Sigmoid colon (tissue), 4 donors: ENCODE measurements around the gene UBL4A.

Source experiments
- CTCF ChIP-seq, 4 experiments: fragments of 450-650 bp in 3 of 4; fragments of 200-600 bp in 1 of 4; IDR thresholded peaks; one replicate each; pipeline ENCODE4 v1.5.1; 2016 to 2019; ENCODE audit warnings: antibody characterized with exemption in 4 of 4, mild to moderate bottlenecking in 3 of 4, moderate library complexity in 2 of 4
- EP300 ChIP-seq, 4 donors: sonication (generic); formaldehyde crosslinking; IDR thresholded peaks; one replicate each; pipeline ENCODE4 v1.6.1; 2017; ENCODE audit warnings: antibody characterized with exemption in 4 of 4
- POLR2A ChIP-seq, 2 donors: fragments of 450-650 bp; IDR thresholded peaks; one replicate each; pipeline ENCODE4 v1.6.1; 2016; ENCODE audit warnings: antibody characterized with exemption in 2 of 2, mild to moderate bottlenecking in 2 of 2, moderate library complexity in 2 of 2
- POLR2AphosphoS5 ChIP-seq, 4 donors: sonication (generic); formaldehyde crosslinking; IDR thresholded peaks; one replicate each; pipeline ENCODE4 v1.6.1; 2017; ENCODE audit warnings: antibody characterized with exemption in 4 of 4

DNA sequence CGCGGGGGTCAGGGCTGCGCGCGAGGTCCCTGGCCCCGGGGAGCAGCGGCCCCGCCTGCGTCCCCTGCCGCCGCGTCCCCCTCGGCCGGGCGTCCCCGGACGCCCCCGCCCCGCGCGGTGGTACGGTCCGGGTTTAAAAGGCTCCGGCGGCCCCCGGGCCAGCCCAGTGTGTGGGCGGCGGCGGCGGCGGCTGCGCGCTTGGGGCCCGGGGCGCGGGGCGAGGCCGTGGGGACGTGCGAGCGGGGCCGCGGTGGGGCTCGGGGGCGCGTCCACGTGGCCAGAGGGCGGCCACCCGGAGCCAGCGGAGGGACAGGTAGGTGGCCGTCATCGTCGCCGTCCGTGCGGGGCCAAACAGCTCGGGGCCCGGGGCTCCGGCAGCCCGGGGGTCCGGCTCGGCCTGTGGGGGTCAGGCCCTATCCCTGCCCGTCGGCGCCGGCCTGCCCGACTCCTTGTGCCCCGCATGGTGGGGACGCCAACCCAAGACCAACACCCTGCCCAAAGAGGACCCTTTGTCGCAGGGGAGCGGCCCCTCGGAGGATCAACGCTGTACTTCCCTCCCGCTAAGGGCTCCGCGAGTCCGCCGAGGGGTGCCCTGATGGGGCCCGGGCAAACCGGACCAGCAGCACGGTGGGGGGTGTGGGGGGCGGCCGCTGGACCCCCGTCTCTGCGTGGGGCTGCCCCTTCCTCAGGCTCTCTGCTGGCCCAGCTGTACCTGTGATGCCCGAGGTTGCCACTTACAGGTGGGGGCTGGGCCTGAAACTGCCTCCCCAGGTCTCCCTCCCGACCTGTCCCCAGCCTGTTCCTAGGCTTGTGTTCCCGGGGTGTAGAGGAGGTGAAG lies 28.1 kb downstream of the UBL4A start, which contains the start of gene PLXNA3:
- TF ChIP-seq CTCF (IDR thresholded peaks at IDR 0.05) (no peak), EP300 (IDR thresholded peaks at IDR 0.05) (no peak), POLR2A (IDR thresholded peaks at IDR 0.05) (no peak), POLR2AphosphoS5 (IDR thresholded peaks at IDR 0.05) (peak in 3 of 4 donors; percentile 26 to 45 (median 43))
